ENCODE measurements around the gene NELL2. TPM values are rescaled to one million over a fixed set of nuclear protein-coding genes. Genes with fewer than 3 reads are reported as not detected.

NELL2 gene
- total and polyA plus RNA-seq, 4 donors = 0.09 to 0.42 (median 0.17) TPM; not detected in 1

DNA sequence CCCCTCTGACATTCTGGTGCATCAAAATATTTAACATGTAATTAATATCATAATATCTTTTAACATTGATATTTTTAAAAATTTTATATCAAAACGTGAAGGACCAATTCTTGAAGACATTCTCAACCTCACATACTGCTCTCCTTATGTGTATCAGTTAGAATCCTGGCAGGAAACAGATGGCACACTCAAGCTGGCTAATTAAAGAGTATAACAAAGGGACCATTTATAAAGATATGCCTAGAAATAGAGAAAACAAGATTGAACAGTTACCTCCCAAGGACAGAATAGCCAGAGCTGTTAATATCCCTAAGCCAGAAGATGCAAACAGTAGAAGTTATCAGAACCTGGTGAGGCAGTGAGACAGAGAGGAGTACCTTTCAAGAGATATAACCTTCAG lies 368.7 kb downstream of the NELL2 start:
- H3K4me1 ChIP-seq (ENCODE audit: control insufficient read depth in 4 of 4, insufficient read depth in 4 of 4, low read length in 3 of 4) = no peaks in the 10 kb centered on the region
- 37% methylated on average over 1 of the region's 1 CpG for WGBS
- TF ChIP-seq HNF4A (conservative IDR thresholded peaks at IDR 0.05) (no peak), RAD21 (IDR thresholded peaks at IDR 0.05) (no peak), RXRA (IDR thresholded peaks at IDR 0.05) (no peak), HNF4G (IDR thresholded peaks at IDR 0.05) (no peak), NR2F2 (IDR thresholded peaks at IDR 0.05) (no peak), JUND (IDR thresholded peaks at IDR 0.05) (no peak), FOXA1 (IDR thresholded peaks at IDR 0.05) (no peak), GABPA (IDR thresholded peaks at IDR 0.05 in 1 of 2, conservative IDR thresholded peaks at IDR 0.05 in 1 of 2) (no peak), YY1 (IDR thresholded peaks at IDR 0.05) (no peak), FOXA2 (IDR thresholded peaks at IDR 0.05) (no peak), EGR1 (IDR thresholded peaks at IDR 0.05; ENCODE audit: low read depth in 2 of 2) (no peak)
- TF ChIP-seq, protein P1, sequence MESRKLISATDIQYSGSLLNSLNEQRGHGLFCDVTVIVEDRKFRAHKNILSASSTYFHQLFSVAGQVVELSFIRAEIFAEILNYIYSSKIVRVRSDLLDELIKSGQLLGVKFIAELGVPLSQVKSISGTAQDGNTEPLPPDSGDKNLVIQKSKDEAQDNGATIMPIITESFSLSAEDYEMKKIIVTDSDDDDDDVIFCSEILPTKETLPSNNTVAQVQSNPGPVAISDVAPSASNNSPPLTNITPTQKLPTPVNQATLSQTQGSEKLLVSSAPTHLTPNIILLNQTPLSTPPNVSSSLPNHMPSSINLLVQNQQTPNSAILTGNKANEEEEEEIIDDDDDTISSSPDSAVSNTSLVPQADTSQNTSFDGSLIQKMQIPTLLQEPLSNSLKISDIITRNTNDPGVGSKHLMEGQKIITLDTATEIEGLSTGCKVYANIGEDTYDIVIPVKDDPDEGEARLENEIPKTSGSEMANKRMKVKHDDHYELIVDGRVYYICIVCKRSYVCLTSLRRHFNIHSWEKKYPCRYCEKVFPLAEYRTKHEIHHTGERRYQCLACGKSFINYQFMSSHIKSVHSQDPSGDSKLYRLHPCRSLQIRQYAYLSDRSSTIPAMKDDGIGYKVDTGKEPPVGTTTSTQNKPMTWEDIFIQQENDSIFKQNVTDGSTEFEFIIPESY (IDR thresholded peaks at IDR 0.05) = no peak
- TF ChIP-seq, protein P2, sequence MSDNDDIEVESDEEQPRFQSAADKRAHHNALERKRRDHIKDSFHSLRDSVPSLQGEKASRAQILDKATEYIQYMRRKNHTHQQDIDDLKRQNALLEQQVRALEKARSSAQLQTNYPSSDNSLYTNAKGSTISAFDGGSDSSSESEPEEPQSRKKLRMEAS (IDR thresholded peaks at IDR 0.05) = no peak
- TF ChIP-seq, protein P3, sequence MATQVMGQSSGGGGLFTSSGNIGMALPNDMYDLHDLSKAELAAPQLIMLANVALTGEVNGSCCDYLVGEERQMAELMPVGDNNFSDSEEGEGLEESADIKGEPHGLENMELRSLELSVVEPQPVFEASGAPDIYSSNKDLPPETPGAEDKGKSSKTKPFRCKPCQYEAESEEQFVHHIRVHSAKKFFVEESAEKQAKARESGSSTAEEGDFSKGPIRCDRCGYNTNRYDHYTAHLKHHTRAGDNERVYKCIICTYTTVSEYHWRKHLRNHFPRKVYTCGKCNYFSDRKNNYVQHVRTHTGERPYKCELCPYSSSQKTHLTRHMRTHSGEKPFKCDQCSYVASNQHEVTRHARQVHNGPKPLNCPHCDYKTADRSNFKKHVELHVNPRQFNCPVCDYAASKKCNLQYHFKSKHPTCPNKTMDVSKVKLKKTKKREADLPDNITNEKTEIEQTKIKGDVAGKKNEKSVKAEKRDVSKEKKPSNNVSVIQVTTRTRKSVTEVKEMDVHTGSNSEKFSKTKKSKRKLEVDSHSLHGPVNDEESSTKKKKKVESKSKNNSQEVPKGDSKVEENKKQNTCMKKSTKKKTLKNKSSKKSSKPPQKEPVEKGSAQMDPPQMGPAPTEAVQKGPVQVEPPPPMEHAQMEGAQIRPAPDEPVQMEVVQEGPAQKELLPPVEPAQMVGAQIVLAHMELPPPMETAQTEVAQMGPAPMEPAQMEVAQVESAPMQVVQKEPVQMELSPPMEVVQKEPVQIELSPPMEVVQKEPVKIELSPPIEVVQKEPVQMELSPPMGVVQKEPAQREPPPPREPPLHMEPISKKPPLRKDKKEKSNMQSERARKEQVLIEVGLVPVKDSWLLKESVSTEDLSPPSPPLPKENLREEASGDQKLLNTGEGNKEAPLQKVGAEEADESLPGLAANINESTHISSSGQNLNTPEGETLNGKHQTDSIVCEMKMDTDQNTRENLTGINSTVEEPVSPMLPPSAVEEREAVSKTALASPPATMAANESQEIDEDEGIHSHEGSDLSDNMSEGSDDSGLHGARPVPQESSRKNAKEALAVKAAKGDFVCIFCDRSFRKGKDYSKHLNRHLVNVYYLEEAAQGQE (IDR thresholded peaks at IDR 0.05) = no peak
- TF ChIP-seq, protein P4, sequence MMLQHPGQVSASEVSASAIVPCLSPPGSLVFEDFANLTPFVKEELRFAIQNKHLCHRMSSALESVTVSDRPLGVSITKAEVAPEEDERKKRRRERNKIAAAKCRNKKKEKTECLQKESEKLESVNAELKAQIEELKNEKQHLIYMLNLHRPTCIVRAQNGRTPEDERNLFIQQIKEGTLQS (IDR thresholded peaks at IDR 0.05) = no peak

DNA sequence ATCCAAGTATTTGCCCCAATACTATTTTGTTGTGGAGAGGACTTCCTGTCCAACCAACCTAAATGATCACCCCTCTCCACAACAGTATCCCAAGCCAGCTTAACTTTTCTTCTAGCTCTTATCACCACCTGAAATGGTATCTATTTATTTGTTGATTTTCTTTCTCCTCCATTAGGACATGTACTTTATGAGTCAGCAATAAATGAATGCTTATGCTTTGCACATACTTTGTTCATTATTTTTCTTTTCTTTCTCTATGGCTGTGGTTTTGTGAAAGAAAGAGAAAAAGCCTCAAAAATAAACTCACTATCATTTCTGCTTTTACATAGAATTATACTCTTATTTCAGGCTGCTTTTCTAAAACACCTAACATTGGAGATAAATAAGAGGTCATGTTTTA lies 371.3 kb downstream of the NELL2 start:
- Histone ChIP-seq H3K9ac (ENCODE audit: low read depth in 1 of 2, low read length in 2 of 2) (no peak overlapping the region), H3K36me3 (ENCODE audit: control insufficient read depth in 4 of 4, insufficient read depth in 3 of 4, low read depth in 1 of 4, low read length in 3 of 4) (no peaks in the 10 kb centered on the region), H3K9me3 (ENCODE audit: control insufficient read depth in 4 of 4, low read length in 3 of 4) (no peaks in the 10 kb centered on the region), H3K4me3 (ENCODE audit: low read depth in 1 of 3, low read length in 3 of 3) (no peak overlapping the region), H3K27ac (ENCODE audit: low read depth in 1 of 2, low read length in 2 of 2) (no peak overlapping the region), H3K4me1 (ENCODE audit: control insufficient read depth in 4 of 4, insufficient read depth in 4 of 4, low read length in 3 of 4) (no peaks in the 10 kb centered on the region), H3K27me3 (ENCODE audit: control insufficient read depth in 4 of 4, insufficient read depth in 4 of 4, low read length in 3 of 4) (no peaks in the 10 kb centered on the region)
- DNase-seq (ENCODE audit: low spot score) = no peak
- TF ChIP-seq, protein P2 (IDR thresholded peaks at IDR 0.05) = no peak
- TF ChIP-seq HNF4G (IDR thresholded peaks at IDR 0.05) (no peak), FOXA1 (IDR thresholded peaks at IDR 0.05) (no peak), FOXA2 (IDR thresholded peaks at IDR 0.05) (no peak), RXRA (IDR thresholded peaks at IDR 0.05) (no peak), HNF4A (conservative IDR thresholded peaks at IDR 0.05) (no peak), GABPA (IDR thresholded peaks at IDR 0.05 in 1 of 2, conservative IDR thresholded peaks at IDR 0.05 in 1 of 2) (no peak), EGR1 (IDR thresholded peaks at IDR 0.05; ENCODE audit: low read depth in 2 of 2) (no peak), SP1 (IDR thresholded peaks at IDR 0.05) (no peak)
- TF ChIP-seq, protein P3 (IDR thresholded peaks at IDR 0.05) = no peak
- TF ChIP-seq, protein P5, sequence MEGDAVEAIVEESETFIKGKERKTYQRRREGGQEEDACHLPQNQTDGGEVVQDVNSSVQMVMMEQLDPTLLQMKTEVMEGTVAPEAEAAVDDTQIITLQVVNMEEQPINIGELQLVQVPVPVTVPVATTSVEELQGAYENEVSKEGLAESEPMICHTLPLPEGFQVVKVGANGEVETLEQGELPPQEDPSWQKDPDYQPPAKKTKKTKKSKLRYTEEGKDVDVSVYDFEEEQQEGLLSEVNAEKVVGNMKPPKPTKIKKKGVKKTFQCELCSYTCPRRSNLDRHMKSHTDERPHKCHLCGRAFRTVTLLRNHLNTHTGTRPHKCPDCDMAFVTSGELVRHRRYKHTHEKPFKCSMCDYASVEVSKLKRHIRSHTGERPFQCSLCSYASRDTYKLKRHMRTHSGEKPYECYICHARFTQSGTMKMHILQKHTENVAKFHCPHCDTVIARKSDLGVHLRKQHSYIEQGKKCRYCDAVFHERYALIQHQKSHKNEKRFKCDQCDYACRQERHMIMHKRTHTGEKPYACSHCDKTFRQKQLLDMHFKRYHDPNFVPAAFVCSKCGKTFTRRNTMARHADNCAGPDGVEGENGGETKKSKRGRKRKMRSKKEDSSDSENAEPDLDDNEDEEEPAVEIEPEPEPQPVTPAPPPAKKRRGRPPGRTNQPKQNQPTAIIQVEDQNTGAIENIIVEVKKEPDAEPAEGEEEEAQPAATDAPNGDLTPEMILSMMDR (IDR thresholded peaks at IDR 0.05; ENCODE audit: low read depth, low read length, missing input control) = no peak
- TF ChIP-seq, protein P4 (IDR thresholded peaks at IDR 0.05) = no peak
- TF ChIP-seq, protein P1 (IDR thresholded peaks at IDR 0.05) = no peak

More for the DNA sequence above, 368.7 kb downstream of the NELL2 start:
- Histone ChIP-seq H3K36me3 (ENCODE audit: control insufficient read depth in 4 of 4, insufficient read depth in 3 of 4, low read depth in 1 of 4, low read length in 3 of 4) (no peaks in the 10 kb centered on the region), H3K4me3 (ENCODE audit: low read depth in 1 of 3, low read length in 3 of 3) (no peak overlapping the region), H3K27me3 (ENCODE audit: control insufficient read depth in 4 of 4, insufficient read depth in 4 of 4, low read length in 3 of 4) (no peaks in the 10 kb centered on the region), H3K9me3 (ENCODE audit: control insufficient read depth in 4 of 4, low read length in 3 of 4) (no peaks in the 10 kb centered on the region), H3K9ac (ENCODE audit: low read depth in 1 of 2, low read length in 2 of 2) (no peak overlapping the region), H3K27ac (ENCODE audit: low read depth in 1 of 2, low read length in 2 of 2) (no peak overlapping the region)
- DNase-seq (ENCODE audit: low spot score) = no peak

Measured in liver (tissue), 9 donors.